GM15510 (cell line): ENCODE results near the gene STUM.

Source experiments
- POLR2A ChIP-seq: IDR thresholded peaks from 3 replicates; pipeline ENCODE4 v1.6.1; 2011; ENCODE audit warnings: borderline replicate concordance; ENCODE audit not compliant: insufficient read length; ENCODE audit errors: extremely low read depth

The STUM gene

DNA sequence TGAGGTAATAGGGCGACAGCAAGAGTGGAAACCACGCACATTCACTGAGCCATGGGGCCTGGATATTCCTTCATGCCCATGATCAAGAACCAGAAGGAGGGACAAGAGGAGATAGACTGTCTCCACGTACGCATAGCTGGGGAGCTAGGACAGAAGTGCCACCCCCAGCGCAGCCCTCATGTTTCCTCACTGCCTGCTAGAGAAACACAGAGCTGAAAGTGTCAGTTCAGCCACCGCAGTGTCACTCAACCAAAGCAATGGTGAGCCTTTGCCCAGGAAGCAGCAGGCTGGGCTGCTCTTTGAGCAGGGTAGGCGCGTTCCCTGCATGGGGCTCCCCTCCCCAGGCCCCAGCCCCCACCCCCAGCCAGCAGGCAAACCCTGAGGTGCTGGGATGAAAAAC lies 68.5 kb downstream of the STUM start:
- no peak for TF ChIP-seq POLR2A

DNA sequence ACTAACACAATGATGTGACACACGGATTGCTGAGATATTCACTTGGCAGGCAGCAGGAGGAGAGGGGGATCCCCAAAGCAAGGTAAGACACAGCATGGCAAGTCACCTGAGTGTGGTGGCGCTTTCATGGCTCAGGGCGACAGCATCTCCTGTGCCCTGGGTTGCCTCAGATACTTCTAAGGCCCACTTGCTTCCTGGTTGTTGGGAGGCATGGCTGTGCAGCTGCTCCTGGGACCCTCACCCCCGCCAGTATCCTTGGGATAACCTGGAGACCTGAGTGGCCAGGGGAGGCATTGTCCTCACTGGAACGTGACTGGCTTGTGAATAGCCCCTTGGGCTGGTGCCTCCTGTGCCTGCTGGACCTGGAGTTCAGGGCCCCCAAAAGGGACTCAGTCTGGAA lies 69.8 kb downstream of the STUM start:
- TF ChIP-seq POLR2A = no peak

DNA sequence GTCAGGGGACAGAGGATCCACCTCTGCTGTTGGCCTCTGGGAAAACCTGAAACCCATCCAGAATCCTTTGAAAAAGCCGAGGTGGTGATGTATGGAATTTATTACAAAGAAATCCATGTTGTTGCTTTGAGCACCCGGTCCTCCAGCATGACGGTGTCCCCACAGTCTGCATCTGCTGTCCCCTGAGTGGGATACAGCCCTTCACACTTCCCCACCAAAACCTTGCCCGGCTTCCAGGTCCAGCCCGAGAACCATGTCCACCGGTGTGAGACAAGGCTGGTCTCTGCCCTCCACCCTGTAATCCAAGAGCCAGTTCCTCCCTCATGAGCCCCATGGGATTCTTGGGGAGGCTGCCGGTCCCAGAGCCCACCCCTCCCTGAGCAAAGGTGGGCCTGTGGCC lies 70.5 kb downstream of the STUM start:
- TF ChIP-seq POLR2A = no peak

DNA sequence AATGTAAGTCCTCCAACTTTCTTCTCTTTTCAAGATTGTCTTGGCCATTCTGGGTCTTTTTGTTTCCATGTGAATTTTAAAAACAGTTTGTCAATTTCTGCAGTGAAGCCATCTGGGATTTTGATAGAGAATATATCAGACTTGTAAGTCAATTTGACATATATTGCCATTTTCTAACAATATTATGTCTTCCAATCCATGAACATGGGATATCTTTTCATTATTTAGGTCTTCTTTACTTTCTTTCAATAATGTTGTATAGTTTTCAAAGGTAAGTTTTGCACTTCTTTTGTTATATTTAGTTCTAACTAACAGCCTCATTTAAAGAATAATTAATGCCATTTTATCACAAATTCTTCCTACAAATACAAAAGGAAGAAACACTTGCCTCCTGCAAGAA lies 73.4 kb downstream of the STUM start:
- TF ChIP-seq POLR2A = no peak

DNA sequence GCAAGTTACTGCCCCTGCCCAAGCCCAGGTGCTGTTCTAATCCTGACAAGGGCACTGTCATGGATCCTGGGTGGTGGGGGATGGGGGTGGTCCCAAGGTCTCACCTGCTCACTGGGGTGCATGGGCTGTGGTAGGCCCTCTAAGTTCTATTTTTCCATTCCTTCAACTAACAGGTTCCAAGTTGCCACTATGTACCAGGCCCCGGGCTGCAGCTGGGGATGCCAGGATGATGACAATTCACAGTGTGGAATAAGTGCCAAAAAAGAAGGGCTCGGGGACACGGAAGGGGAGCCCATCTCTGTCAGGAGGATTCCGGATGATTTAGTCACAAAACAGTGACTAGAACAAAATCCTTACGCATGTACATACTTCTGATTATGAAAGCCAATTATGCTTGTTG lies 76.0 kb downstream of the STUM start:
- TF ChIP-seq POLR2A = no peak

DNA sequence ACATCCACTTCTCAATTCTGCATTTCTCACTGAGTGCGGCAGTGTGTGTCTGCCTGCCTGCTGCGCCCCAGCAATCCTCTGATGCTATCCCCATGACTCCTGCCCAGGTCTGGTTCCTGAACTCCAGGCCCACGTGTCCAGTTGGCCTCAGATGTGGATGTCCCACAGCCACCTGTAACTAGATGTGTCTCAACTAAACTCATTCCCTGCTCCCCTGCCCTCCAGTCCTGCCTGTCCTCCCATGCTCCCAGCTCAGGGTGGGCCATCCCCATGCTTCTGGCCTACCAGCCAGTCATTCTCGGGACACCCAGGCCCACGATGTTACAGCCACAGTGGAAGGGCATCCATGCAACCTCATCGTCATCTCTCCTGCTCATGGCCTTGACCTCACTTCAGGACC lies 76.8 kb downstream of the STUM start:
- TF ChIP-seq POLR2A = no peak

DNA sequence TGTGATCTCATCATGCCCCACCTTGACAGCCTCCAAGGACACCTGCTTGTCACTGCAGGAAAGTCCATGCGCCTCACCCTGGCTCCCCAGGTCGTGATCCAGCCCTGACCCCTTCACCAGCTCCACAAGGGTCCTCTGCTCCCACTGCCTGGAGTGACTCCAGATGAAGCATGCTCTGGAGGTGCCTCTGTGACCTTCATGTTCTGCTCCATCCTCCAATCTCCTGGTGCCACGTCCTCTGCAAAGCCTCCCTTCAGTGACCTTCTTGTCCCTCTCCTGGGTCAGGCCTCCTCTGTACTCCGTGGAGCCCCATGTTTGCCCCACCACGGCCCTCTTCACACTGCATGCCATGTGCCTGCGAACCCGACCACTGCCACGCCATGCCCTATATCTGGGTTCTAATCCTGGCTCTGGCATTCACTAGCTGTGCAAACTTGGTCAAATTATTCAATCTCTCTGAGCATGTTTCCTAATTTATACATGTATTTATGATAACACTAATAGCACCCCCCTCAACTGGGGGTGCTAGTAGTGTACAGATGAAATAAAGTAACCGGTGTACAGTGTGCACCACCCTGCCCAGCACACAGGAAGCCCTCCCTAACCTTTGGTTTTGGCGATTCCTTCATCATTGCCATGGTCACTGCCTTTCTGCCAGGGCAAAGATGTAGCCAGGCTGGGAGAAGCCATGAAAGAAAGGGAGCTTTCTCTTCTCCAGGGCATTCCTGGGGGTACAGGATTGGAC lies 77.4 kb downstream of the STUM start:
- no peak for TF ChIP-seq POLR2A

DNA sequence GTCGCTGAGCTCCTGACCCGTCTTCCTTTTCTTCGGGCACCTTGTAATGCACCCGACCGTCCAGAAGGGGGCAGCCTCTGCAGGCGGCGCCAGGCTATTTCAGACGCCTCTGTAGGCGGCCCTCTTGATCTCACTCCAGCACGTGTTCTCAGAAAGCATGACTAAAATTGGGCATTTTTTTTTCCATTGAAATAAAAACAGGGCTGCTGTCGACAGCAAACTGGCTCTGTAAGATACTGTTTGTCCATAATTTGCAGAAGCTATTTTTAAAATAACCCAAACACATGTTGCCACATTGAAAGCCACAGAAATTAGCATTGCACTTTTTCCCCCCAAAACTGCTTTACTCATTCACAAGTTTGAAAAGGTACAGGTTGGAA lies 78.0 kb downstream of the STUM start:
- TF ChIP-seq POLR2A = no peak

DNA sequence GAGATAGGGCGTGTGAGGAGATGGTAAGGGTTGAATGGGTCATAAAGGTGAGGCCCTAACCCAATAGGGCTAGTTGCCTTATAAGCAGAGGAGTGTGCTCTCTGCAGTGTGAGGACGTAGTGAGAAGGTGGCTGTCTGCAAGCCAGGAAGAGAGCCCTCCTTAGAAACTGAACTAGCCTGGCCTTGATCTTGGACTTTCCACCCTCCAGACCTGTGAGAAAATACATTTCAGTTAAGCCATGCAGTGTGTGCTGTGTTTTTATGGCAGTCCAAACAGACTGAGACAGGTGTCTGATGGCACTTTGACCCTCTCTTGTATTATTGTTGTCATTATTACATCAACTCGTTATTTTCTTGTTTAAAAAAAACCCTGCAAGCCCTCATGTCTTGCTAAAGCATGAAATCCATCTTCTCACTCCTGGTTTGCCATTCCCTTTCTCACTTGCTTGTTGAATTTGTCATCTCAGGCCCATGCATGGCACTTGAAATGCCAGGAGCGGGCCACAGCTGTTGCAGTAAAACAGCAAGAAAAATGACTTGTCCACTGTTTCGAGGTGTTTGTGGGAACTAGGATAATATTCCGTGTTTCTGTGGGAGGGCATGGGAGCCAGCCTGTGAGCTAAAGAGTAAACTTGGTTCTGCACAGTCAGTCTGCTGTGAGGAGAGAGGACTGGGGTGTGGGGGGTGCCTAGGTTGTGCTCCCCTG lies 78.6 kb downstream of the STUM start:
- TF ChIP-seq POLR2A = no peak

DNA sequence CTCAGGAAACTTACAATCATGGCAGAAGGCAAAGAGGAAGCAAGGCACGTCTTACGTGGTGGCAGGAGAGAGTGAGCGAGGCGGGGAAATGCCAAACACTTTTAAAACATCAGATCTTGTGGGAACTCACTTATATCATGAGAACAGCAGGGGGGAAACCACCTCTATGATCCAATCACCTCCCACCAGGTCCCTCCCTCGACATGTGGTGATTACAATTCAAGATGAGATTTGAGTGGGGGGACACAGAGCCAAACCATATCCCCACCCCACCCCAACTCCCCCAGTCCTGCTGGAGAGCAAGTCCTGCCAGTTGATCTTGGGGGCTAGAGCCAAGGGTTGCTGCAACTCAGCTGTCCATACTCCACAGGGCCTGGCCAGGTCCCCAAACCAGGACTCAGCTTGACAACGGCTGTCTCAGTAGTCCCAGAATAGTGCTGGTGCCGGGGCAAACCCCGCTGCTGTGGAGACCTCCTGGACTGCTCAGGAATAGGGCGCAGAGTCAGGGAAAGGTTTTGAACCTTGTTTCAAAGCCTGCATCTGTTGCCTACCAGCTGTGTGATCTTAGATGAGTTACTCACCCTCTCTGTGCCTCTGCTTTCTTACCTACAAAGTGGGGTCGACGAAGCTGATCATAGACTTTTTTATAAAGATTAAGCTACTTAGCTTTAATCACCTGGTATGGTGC lies 79.5 kb downstream of the STUM start:
- TF ChIP-seq POLR2A = no peak

DNA sequence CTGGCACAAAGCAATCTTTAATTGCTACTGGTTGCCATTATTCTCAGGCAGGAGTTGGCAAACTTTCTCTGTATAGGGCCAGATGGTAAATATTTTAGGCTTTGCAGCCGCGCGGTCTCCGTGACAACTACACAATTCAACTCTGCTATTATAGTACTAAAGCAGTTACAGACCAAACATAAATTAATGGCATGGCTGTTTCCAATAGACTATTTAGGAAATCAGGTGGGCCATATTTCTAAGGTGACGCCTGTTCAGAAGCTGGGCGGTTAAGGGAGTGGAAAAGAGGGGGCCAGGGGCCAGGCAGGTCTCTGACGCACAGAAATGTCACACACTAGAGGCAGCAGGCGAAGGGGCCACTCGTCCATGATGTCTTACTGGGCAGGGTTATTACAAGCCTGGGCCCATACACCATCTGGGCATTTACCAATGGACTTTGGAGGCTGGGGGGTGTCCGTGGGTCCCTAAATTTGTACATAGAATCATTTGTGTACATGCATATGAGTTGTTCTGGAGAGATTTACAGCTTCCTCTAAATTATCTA lies 80.1 kb downstream of the STUM start:
- no peak for TF ChIP-seq POLR2A

DNA sequence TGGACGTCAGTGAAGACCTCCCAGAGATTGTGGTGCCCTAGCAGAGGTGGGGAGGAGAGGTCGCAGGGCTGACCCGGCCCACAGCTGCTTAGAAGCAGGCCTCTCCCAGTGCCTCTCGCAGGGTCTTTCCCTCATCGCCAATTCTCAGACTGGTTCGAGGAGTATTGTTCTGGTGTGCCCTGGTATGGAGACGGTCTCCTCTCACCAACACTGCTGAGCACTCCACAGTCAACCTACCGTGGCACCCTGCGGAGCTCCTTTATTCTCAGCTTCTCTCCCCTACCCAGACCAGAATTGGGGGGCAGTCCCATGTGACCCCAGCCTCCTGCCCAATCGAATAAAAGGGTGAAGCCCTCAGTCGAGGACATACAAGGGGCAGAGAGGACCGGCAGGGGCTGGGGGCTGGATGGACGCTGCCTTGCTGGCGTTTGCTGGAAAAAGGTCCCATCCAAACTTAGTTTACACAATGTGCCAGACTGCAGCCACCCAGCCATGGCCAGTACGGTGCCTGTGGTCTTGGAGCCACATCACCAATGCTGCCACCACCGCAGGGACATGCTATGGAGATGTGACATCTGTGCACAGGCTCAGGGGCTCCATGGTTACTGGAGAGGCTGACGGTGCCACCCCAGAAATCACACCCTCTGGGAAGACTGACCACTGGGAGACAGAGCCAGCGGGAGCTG lies 80.8 kb downstream of the STUM start:
- TF ChIP-seq POLR2A = no peak

DNA sequence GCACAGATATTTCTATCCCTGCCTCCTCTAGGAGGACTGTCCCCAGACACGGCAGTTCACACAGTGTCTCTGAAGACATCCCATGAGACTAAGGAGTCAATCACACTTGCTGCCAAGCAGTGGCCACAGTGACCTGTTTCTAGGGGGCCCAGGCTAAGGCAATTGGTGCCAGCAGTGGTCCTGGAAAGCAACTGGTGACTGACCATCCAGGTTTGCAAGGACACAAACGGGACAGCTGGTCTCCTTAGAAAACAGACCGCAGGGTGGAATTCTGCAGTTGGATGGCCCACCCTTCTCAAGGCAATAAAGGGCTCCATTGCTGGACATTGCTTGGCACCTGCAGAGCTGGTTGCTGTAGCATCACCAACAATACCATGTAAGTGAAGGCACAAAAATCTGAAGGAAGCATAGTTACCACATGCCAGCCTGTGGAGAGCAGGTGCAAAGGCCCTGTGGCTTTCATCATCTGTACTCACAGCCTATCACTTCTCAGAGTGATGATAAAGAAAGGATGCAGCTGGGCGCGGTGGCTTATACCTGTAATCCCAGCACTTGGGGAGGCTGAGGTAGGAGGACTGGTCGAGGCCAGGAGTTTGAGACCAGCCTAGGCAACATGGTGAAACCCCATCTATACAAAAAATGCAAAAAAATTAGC lies 81.5 kb downstream of the STUM start:
- no peak for TF ChIP-seq POLR2A

DNA sequence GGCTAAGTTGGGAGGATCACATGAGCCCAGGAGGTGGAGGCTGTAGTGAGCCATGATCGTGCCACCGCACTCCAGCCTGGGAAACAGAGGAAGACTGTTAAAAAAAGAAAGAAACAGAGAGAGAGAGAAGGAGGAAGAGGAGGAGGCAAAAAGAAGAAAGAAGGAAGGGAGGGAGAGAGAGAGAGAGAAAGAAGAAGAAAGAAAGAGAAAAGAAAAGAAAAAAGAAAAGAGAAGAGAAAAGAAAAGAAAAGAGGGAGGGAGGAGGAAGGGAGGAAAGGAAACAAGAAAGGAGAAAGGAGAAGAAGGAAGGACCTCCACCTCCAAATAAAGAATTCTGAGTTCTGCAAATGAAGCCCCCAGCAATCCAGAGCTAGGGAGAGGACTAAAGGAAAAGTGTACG lies 82.0 kb downstream of the STUM start:
- no peak for TF ChIP-seq POLR2A
